Parathyroid adenoma (tissue), 2 donors: ENCODE data around the gene EPYC.

ENCODE experiments used
- H2AFZ ChIP-seq: fragments of 300-600 bp; sonication (generic); one replicate; pipeline ENCODE4 v1.7.0; 2017; ENCODE audit warnings: antibody characterized with exemption, mild to moderate bottlenecking
- H3K27ac ChIP-seq: fragments of 300-600 bp; sonication (generic); one replicate; pipeline ENCODE4 v1.7.0; 2017
- H3K27me3 ChIP-seq: fragments of 300-600 bp; sonication (generic); one replicate; pipeline ENCODE4 v1.7.0; 2017; ENCODE audit warnings: low read length; ENCODE audit not compliant: control insufficient read depth, insufficient read depth
- H3K36me3 ChIP-seq: fragments of 300-600 bp; sonication (generic); one replicate; pipeline ENCODE4 v1.7.0; 2017; ENCODE audit warnings: low read length; ENCODE audit not compliant: control insufficient read depth, insufficient read depth
- H3K4me1 ChIP-seq: fragments of 300-600 bp; sonication (generic); one replicate; pipeline ENCODE4 v1.7.0; 2017; ENCODE audit warnings: control low read depth
- H3K4me2 ChIP-seq: fragments of 300-600 bp; sonication (generic); one replicate; pipeline ENCODE4 v1.7.0; 2017; ENCODE audit warnings: low read length
- H3K4me3 ChIP-seq: fragments of 300-600 bp; sonication (generic); one replicate; pipeline ENCODE4 v1.7.0; 2017; ENCODE audit warnings: low read depth, low read length
- H3K79me2 ChIP-seq: fragments of 300-600 bp; sonication (generic); one replicate; pipeline ENCODE4 v1.7.0; 2017; ENCODE audit warnings: control low read depth
- H3K9ac ChIP-seq: fragments of 300-600 bp; sonication (generic); one replicate; pipeline ENCODE4 v1.7.0; 2017; ENCODE audit warnings: mild to moderate bottlenecking
- H3K9me3 ChIP-seq: fragments of 300-600 bp; sonication (generic); one replicate; pipeline ENCODE4 v1.7.0; 2017; ENCODE audit warnings: low read length; ENCODE audit not compliant: control insufficient read depth
- TF ChIP-seq, protein P1 (sequence below): fragments of 300-600 bp; sonication (generic); IDR thresholded peaks from one replicate; pipeline ENCODE4 v1.7.0; 2017; ENCODE audit warnings: antibody characterized with exemption, mild to moderate bottlenecking
- donor health status: primary hyperparathyroidism.

Gene EPYC

DNA sequence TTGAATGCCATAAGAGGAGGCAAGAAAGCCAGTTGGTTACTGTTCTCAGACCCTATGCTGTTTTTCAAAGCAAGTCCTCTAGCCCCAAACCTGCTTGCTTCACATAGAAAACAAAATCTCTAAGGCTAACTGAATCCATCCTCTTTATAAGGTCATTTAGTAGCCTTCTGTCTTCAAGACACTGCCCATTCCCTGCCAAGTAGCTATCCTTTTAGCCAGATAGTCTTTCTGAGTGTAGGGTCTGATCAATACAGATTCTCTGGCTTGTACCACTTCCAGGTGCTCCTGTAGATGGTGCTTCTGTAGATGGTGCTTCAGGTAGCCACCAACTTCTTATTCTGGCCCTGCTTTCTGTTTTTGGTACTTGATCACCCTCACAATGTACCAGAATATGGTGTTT lies 33.9 kb downstream of the EPYC start:
- no peaks in the 10 kb centered on the region for H3K4me1 ChIP-seq
- no peaks in the 10 kb centered on the region for H3K9me3 ChIP-seq
- H3K4me3 ChIP-seq, result no peak overlapping the region
- H3K79me2 ChIP-seq, result no peaks in the 10 kb centered on the region
- no peak overlapping the region for H3K4me2 ChIP-seq
- H3K27me3 ChIP-seq, result no peaks in the 10 kb centered on the region
- no peak overlapping the region for H2AFZ ChIP-seq
- H3K27ac ChIP-seq, result no peak overlapping the region
- no peak overlapping the region for H3K9ac ChIP-seq
- TF ChIP-seq, protein P1, sequence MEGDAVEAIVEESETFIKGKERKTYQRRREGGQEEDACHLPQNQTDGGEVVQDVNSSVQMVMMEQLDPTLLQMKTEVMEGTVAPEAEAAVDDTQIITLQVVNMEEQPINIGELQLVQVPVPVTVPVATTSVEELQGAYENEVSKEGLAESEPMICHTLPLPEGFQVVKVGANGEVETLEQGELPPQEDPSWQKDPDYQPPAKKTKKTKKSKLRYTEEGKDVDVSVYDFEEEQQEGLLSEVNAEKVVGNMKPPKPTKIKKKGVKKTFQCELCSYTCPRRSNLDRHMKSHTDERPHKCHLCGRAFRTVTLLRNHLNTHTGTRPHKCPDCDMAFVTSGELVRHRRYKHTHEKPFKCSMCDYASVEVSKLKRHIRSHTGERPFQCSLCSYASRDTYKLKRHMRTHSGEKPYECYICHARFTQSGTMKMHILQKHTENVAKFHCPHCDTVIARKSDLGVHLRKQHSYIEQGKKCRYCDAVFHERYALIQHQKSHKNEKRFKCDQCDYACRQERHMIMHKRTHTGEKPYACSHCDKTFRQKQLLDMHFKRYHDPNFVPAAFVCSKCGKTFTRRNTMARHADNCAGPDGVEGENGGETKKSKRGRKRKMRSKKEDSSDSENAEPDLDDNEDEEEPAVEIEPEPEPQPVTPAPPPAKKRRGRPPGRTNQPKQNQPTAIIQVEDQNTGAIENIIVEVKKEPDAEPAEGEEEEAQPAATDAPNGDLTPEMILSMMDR, result no peak
- no peaks in the 10 kb centered on the region for H3K36me3 ChIP-seq

DNA sequence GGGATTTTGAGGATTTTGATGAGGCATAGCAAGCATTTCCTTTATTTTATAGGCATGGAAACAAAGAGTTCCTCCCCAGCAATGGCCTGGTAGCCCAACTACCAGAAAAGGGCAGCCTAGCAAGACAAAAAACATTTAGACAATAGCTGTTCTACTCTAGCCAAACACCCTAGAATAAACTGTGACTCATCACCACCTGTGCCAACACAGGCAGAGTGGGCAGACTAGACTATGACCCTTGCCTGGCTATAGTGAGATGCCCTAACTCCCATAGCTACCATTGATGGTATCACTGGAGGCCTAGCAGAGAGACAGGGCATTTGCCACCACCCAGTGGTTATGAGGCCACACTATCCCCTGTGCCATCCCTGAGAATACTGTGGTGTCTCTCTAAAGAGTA lies 34.3 kb downstream of the EPYC start:
- H3K27ac ChIP-seq, result no peak overlapping the region
- no peak overlapping the region for H3K4me2 ChIP-seq
- TF ChIP-seq, protein P1, result no peak
- no peaks in the 10 kb centered on the region for H3K9me3 ChIP-seq
- no peaks in the 10 kb centered on the region for H3K36me3 ChIP-seq
- no peak overlapping the region for H3K9ac ChIP-seq
- no peak overlapping the region for H3K4me3 ChIP-seq
- no peaks in the 10 kb centered on the region for H3K27me3 ChIP-seq
- H3K4me1 ChIP-seq, result no peaks in the 10 kb centered on the region
- no peaks in the 10 kb centered on the region for H3K79me2 ChIP-seq
- no peak overlapping the region for H2AFZ ChIP-seq

DNA sequence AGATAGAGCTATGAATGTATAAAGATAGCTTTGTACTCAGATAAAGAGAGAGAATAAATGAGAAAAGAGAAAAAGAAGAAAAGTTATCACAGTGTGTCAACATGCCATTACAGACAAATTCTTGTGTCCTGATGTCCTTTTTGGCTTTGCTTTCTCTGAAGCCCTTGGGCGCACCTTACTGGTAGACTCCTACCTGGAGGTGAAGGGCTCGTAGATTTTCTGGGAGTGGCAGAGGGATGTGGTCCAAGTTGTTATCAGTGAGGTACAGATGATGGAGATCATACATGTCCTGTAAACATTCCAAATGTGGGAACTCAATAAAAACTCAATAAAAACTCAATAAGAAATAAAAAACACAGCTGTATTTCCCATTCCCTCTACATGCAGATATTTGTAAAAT lies 34.9 kb downstream of the EPYC start:
- no peaks in the 10 kb centered on the region for H3K9me3 ChIP-seq
- H3K4me2 ChIP-seq, result no peak overlapping the region
- H3K79me2 ChIP-seq, result no peaks in the 10 kb centered on the region
- TF ChIP-seq, protein P1, result no peak
- no peaks in the 10 kb centered on the region for H3K27me3 ChIP-seq
- no peak overlapping the region for H3K27ac ChIP-seq
- no peaks in the 10 kb centered on the region for H3K36me3 ChIP-seq
- no peak overlapping the region for H3K4me3 ChIP-seq
- no peak overlapping the region for H2AFZ ChIP-seq
- H3K9ac ChIP-seq, result no peak overlapping the region
- no peaks in the 10 kb centered on the region for H3K4me1 ChIP-seq

DNA sequence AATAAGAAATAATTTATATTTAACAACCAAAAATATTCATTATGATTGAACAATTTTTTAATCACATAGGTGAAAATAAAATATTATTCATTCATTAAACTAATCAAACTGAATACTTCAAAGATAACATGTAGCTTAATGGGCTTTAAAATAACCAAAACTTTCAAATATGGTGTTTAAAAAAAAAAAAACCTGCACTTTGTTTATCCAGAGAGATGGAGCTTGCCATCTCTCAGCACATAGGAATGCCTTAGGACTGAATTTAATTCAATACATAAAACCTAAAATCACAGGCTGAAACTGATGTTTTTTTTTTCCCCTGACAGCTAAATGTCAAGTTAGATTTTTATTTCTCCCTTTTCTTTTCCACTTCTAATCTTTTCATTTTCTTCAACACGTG lies 35.4 kb downstream of the EPYC start:
- TF ChIP-seq, protein P1, result no peak
- Histone ChIP-seq H3K79me2 (no peaks in the 10 kb centered on the region), H3K27me3 (no peaks in the 10 kb centered on the region), H3K9me3 (no peaks in the 10 kb centered on the region), H3K4me3 (no peak overlapping the region), H3K27ac (no peak overlapping the region), H3K36me3 (no peaks in the 10 kb centered on the region), H3K9ac (no peak overlapping the region), H3K4me1 (no peaks in the 10 kb centered on the region), H2AFZ (no peak overlapping the region), H3K4me2 (no peak overlapping the region)

DNA sequence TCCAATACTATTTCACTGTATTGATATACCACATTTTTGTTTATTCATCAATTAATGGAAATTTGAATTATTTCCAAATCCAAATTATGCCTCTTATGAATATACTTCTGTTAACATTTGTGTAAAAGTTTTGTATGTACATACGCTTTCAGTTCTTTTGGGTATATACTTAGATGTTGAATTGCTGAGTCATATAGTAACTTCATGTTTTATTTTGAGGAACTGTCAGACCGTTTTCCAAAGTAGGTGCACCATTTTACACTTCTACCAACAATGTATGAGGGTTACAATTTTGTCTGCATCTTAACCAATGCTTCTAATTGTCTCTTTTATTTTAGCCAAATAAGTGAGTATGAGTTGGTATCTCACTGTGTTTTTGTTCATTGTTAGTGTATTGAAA lies 39.6 kb downstream of the EPYC start:
- Histone ChIP-seq H3K4me1 (no peaks in the 10 kb centered on the region), H3K9ac (no peak overlapping the region), H3K79me2 (no peaks in the 10 kb centered on the region), H3K27me3 (no peaks in the 10 kb centered on the region), H3K36me3 (no peaks in the 10 kb centered on the region), H2AFZ (no peak overlapping the region), H3K9me3 (no peaks in the 10 kb centered on the region), H3K27ac (no peak overlapping the region), H3K4me3 (no peak overlapping the region), H3K4me2 (no peak overlapping the region)
- TF ChIP-seq, protein P1, result no peak
